KBM-7 (cell line): Measurements from ENCODE around the gene URM1.

Experiments used
- DNase-seq: peaks from one replicate; pipeline ENCODE4 v3.0.0-alpha.2; 2015
- in situ Hi-C: fragments of 300-500 bp; cut with MboI; formaldehyde crosslinking; loops from 2 replicates; pipeline ENCODE4 v1.14.3; 2020; ENCODE audit warnings: low sequenced_read_pairs, low pct_unique_long_range_greater_than_20kb, mixed read lengths

The URM1 gene

GRCh38 chr9:128383007-128383753 is 12.0 kb downstream of the URM1 start:
- in situ Hi-C loops = no loop called here
- DNase-seq = no peak

GRCh38 chr9:128383791-128384190 is 12.6 kb downstream of the URM1 start:
- no peak for DNase-seq
- in situ Hi-C loops = no loop called here

- DNase-seq = no peak
- in situ Hi-C loops = no loop called here
Measured at GRCh38 chr9:128384801-128385495, 13.8 kb downstream of the URM1 start.

- in situ Hi-C loops = no loop called here
Measured at GRCh38 chr9:128385496-128386460, 14.6 kb downstream of the URM1 start.

GRCh38 chr9:128388150-128388549 is 17.0 kb downstream of the URM1 start:
- no peak for DNase-seq
- in situ Hi-C loops = no loop called here

More at GRCh38 chr9:128385496-128386460, 14.6 kb downstream of the URM1 start:
- DNase-seq = no peak

- in situ Hi-C loops = no loop called here
- no peak for DNase-seq
Measured at GRCh38 chr9:128389395-128390149, 18.4 kb downstream of the URM1 start.

GRCh38 chr9:128390150-128390812 is 19.1 kb downstream of the URM1 start:
- in situ Hi-C loops = no loop called here
- no peak for DNase-seq

GRCh38 chr9:128390813-128391711 is 19.9 kb downstream of the URM1 start:
- in situ Hi-C loops = no loop called here
- DNase-seq = no peak

GRCh38 chr9:128391956-128392301 is 20.8 kb downstream of the URM1 start:
- in situ Hi-C loops = no loop called here

GRCh38 chr9:128392302-128393144 is 21.3 kb downstream of the URM1 start:
- in situ Hi-C loops = no loop called here
- no peak for DNase-seq

More at GRCh38 chr9:128391956-128392301, 20.8 kb downstream of the URM1 start:
- no peak for DNase-seq

GRCh38 chr9:128393145-128393775 is 22.1 kb downstream of the URM1 start:
- in situ Hi-C loops = no loop called here
- DNase-seq = no peak

- no peak for DNase-seq
Measured at GRCh38 chr9:128393970-128394369, 22.8 kb downstream of the URM1 start.

GRCh38 chr9:128394379-128395168 is 23.4 kb downstream of the URM1 start:
- DNase-seq = no peak
- in situ Hi-C loops = no loop called here

More at GRCh38 chr9:128393970-128394369, 22.8 kb downstream of the URM1 start:
- in situ Hi-C loops = no loop called here

GRCh38 chr9:128396970-128397613 is 25.9 kb downstream of the URM1 start:
- in situ Hi-C loops = no loop called here
- DNase-seq = peak; percentile 71

GRCh38 chr9:128397831-128398230 is 26.7 kb downstream of the URM1 start:
- in situ Hi-C loops = no loop called here

More at GRCh38 chr9:128397831-128398230, 26.7 kb downstream of the URM1 start:
- no peak for DNase-seq
